GM10248 (cell line): Measurements from ENCODE around the gene MPHOSPH6.

Experiments
- CTCF ChIA-PET: fragments of 300-600 bp; sonication (Branson Sonifier 250); formaldehyde crosslinking; extraction: SDS; loops from one replicate; lab custom pipeline; 2021; ENCODE audit warnings: antibody characterized with exemption; lab: Yijun Ruan, JAX
- POLR2A ChIA-PET: fragments of 350-650 bp; sonication (Branson Sonifier 250); formaldehyde crosslinking; extraction: SDS; loops from one replicate; lab custom pipeline; 2020; ENCODE audit warnings: antibody characterized with exemption; lab: Yijun Ruan, JAX
- DNase-seq: peaks from one replicate; pipeline ENCODE4 v3.0.0; 2012; ENCODE audit errors: extremely low spot score
- TF ChIP-seq, protein P1 (sequence below): IDR thresholded peaks from 2 replicates; pipeline ENCODE4 v1.5.1; 2012; ENCODE audit warnings: mild to moderate bottlenecking, low read depth; ENCODE audit errors: extremely low read depth, missing control alignments, control extremely low read depth

MPHOSPH6 gene

DNA sequence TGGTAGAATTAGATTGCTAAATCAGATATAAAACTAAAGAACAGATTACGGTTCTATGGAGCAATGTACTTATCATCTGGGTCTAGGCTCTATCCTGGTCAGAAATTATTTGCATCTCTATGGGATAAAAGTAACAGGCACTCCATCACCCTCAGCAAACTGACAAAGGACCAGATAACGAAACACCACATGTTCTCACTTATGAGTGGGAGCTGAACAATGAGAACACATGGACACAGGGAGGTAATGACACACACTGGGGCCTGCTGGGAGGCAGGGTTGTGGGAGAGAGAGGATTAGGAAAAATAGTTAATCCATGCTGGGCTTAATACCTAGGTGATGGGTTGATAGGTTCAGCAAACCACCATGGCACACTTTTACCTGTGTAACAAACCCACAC is 61.9 kb downstream of the MPHOSPH6 start:
- TF ChIP-seq, protein P1, sequence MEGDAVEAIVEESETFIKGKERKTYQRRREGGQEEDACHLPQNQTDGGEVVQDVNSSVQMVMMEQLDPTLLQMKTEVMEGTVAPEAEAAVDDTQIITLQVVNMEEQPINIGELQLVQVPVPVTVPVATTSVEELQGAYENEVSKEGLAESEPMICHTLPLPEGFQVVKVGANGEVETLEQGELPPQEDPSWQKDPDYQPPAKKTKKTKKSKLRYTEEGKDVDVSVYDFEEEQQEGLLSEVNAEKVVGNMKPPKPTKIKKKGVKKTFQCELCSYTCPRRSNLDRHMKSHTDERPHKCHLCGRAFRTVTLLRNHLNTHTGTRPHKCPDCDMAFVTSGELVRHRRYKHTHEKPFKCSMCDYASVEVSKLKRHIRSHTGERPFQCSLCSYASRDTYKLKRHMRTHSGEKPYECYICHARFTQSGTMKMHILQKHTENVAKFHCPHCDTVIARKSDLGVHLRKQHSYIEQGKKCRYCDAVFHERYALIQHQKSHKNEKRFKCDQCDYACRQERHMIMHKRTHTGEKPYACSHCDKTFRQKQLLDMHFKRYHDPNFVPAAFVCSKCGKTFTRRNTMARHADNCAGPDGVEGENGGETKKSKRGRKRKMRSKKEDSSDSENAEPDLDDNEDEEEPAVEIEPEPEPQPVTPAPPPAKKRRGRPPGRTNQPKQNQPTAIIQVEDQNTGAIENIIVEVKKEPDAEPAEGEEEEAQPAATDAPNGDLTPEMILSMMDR: no peak
- DNase-seq: no peak
- ChIA-PET CTCF (interaction anchor here (0.9 kb wide), 1 partner anchor 31 kb away, joined by 3 read pairs; no protein-coding TSS in a partner anchor), POLR2A (no interaction called here)

DNA sequence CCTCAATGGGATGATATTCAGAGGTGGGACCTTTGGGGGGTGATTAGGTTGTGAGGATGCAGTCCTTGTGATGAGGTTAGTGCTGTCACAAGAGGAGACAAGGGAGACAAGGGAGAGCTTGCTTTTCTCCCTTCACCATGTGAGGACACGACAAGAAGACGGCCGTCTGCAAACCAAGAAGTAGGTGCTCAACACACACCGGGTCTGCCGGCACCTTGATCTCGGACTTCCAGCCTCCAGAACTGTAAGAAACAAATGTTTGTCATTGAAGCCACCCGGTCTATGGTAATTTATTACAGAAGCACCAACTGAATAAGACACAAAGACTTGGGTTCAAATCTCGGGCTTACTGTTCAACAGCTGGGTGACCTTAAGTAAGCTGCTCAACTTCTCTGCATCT is 64.9 kb downstream of the MPHOSPH6 start:
- no peak for DNase-seq
- TF ChIP-seq, protein P1: no peak
- ChIA-PET CTCF (no interaction called here), POLR2A (no interaction called here)
